ENCODE results near the gene GTF2F2.
"Not testable (repeated sequence)": the region's sequence is repeated elsewhere in the genome, so short reads cannot be mapped to it uniquely, and the experiment has no call there.

GTF2F2 gene

DNA sequence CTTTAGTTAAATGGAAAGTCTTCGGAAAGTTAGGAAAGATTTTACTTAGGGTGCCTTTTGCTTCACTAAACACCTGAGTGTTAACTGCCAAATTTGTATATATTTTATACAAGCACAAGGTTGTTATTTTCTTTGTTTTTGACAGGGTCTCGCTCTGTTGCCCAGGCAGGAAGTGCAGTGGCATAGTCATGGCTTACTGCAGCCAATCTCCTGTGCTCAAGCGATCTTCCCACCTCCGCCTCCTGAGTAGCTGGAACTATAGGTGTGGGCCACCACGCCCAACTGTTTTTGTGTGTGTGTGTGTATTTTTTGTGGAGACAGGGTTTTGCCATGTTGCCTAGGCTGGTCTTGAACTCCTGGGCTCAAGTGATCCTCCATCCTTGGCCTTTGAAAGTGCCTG is 64.4 kb downstream of the GTF2F2 start:
- Histone ChIP-seq H3K4me1 (ENCODE audit: low read length) (no peaks in the 10 kb centered on the region), H3K9ac (ENCODE audit: low read length) (no peak overlapping the region), H3K79me2 (ENCODE audit: low read length) (no peaks in the 10 kb centered on the region), H3K9me3 (ENCODE audit: insufficient read depth, low read length) (no peaks in the 10 kb centered on the region), H3K4me3 (ENCODE audit: low read length) (no peak overlapping the region), H2AFZ (ENCODE audit: low read depth, low read length) (no peak overlapping the region), H4K20me1 (ENCODE audit: insufficient read depth, low read length) (no peaks in the 10 kb centered on the region), H3K36me3 (replicated peaks; ENCODE audit: low read depth, low read length) (peaks cover 3% of the 10 kb centered on the region), H3K27me3 (ENCODE audit: low read depth, low read length) (no peaks in the 10 kb centered on the region), H3K4me2 (ENCODE audit: low read length) (no peak overlapping the region), H3K27ac (ENCODE audit: low read length) (no peak overlapping the region)
- TF ChIP-seq EZH2phosphoT487 (IDR thresholded peaks at IDR 0.05; ENCODE audit: low read depth) = no peak
- TF ChIP-seq, protein P1, sequence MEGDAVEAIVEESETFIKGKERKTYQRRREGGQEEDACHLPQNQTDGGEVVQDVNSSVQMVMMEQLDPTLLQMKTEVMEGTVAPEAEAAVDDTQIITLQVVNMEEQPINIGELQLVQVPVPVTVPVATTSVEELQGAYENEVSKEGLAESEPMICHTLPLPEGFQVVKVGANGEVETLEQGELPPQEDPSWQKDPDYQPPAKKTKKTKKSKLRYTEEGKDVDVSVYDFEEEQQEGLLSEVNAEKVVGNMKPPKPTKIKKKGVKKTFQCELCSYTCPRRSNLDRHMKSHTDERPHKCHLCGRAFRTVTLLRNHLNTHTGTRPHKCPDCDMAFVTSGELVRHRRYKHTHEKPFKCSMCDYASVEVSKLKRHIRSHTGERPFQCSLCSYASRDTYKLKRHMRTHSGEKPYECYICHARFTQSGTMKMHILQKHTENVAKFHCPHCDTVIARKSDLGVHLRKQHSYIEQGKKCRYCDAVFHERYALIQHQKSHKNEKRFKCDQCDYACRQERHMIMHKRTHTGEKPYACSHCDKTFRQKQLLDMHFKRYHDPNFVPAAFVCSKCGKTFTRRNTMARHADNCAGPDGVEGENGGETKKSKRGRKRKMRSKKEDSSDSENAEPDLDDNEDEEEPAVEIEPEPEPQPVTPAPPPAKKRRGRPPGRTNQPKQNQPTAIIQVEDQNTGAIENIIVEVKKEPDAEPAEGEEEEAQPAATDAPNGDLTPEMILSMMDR (IDR thresholded peaks at IDR 0.05; ENCODE audit: low read depth, low read length) = no peak

DNA sequence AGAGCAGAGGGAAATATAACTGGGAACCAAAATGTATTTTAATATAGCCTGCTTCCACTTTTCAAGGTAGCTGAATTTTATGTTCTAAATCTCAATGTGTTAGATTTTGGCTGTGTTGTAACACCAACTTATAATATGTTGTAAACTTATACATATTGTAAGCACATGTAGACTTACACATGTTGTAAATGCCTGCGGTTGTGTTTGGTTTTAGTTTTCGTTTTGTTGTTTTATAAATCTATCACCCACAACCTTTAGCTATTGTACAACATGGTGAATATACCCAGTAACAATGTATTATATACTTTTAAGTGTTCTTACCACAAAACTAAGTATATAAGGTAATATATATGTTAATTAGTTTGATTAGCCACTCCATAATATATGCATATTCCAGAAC is 65.0 kb downstream of the GTF2F2 start:
- Histone ChIP-seq H3K36me3 (replicated peaks; ENCODE audit: low read depth, low read length) (peaks cover 3% of the 10 kb centered on the region), H3K4me2 (ENCODE audit: low read length) (no peak overlapping the region)

DNA sequence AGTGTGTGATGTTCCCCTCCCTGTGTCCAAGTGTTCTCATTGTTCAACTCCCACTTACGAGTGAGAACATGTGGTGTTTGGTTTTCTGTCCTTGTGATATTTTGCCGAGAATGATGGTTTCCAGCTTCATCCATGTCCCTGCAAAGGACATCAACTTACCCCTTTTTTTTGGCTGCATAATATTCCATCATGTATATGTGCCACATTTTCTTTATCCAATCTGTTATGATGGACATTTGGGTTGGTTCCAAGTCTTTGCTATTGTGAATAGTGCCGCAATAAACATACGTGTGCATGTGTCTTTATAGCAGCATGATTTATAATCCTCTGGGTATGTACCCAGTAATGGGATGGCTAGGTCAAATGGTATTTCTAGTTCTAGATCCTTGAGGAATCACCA is 68.8 kb downstream of the GTF2F2 start:
- H3K4me2 ChIP-seq (ENCODE audit: low read length) = not testable (repeated sequence)

More for the DNA sequence above, 65.0 kb downstream of the GTF2F2 start:
- no peaks in the 10 kb centered on the region for H3K27me3 ChIP-seq (ENCODE audit: low read depth, low read length)
- H2AFZ ChIP-seq (ENCODE audit: low read depth, low read length) = no peak overlapping the region
- no peak overlapping the region for H3K9ac ChIP-seq (ENCODE audit: low read length)
- no peak for TF ChIP-seq EZH2phosphoT487 (IDR thresholded peaks at IDR 0.05; ENCODE audit: low read depth)
- TF ChIP-seq, protein P1 (IDR thresholded peaks at IDR 0.05; ENCODE audit: low read depth, low read length) = no peak
- no peak overlapping the region for H3K4me3 ChIP-seq (ENCODE audit: low read length)
- H4K20me1 ChIP-seq (ENCODE audit: insufficient read depth, low read length) = no peaks in the 10 kb centered on the region
- H3K27ac ChIP-seq (ENCODE audit: low read length) = no peak overlapping the region
- H3K4me1 ChIP-seq (ENCODE audit: low read length) = no peaks in the 10 kb centered on the region
- H3K9me3 ChIP-seq (ENCODE audit: insufficient read depth, low read length) = no peaks in the 10 kb centered on the region
- no peaks in the 10 kb centered on the region for H3K79me2 ChIP-seq (ENCODE audit: low read length)

DNA sequence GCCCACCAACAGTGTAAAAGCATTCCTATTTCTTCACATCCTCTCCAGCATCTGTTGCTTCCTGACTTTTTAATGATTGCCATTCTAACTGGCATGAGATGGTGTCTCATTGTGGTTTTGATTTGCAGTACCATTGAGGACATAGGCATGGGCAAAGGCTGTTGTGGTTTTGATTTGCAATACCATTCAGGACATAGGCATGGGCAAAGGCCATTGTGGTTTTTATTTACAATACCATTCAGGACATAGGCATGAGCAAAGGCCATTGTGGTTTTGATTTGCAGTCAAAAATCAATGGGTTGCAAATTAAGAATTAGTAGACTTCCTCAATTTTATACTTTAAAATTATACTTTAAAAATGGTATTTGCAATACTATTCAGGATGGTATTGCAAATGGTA is 69.2 kb downstream of the GTF2F2 start:
- H3K27me3 ChIP-seq (ENCODE audit: low read depth, low read length); H3K9me3 ChIP-seq (ENCODE audit: insufficient read depth, low read length); H3K4me1 ChIP-seq (ENCODE audit: low read length); H4K20me1 ChIP-seq (ENCODE audit: insufficient read depth, low read length); H3K4me2 ChIP-seq (ENCODE audit: low read length); H3K4me3 ChIP-seq (ENCODE audit: low read length); H3K9ac ChIP-seq (ENCODE audit: low read length); H3K79me2 ChIP-seq (ENCODE audit: low read length); H2AFZ ChIP-seq (ENCODE audit: low read depth, low read length); H3K27ac ChIP-seq (ENCODE audit: low read length); H3K36me3 ChIP-seq (replicated peaks; ENCODE audit: low read depth, low read length): not testable (repeated sequence)

More for the DNA sequence above, 68.8 kb downstream of the GTF2F2 start:
- H3K27me3 ChIP-seq (ENCODE audit: low read depth, low read length); H3K4me3 ChIP-seq (ENCODE audit: low read length); H3K9ac ChIP-seq (ENCODE audit: low read length); H3K36me3 ChIP-seq (replicated peaks; ENCODE audit: low read depth, low read length); H2AFZ ChIP-seq (ENCODE audit: low read depth, low read length); H4K20me1 ChIP-seq (ENCODE audit: insufficient read depth, low read length); H3K4me1 ChIP-seq (ENCODE audit: low read length); H3K9me3 ChIP-seq (ENCODE audit: insufficient read depth, low read length); H3K79me2 ChIP-seq (ENCODE audit: low read length); H3K27ac ChIP-seq (ENCODE audit: low read length): not testable (repeated sequence)

DNA sequence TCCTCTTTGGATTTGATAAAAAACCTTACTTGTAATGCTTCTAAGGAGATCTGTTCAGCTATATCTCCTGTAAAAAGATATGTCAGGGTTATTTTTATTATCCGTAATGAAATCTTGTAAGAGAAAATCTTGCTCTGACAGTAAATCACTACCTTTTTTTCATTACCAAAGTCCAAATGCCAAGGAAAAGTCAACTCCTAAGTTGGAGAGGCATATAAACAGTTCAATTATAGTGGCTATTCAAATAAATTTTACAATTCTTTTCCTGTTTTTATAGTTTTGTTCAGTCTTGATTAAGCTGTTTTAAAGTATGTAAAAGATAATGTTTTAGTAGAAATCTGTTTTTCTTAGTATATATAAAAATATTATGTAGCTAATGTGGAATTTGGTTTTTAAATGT is 71.6 kb downstream of the GTF2F2 start:
- Histone ChIP-seq H3K4me2 (ENCODE audit: low read length) (no peak overlapping the region), H3K36me3 (replicated peaks; ENCODE audit: low read depth, low read length) (peaks cover 3% of the 10 kb centered on the region), H3K27me3 (ENCODE audit: low read depth, low read length) (no peaks in the 10 kb centered on the region), H3K27ac (ENCODE audit: low read length) (no peak overlapping the region), H3K4me3 (ENCODE audit: low read length) (no peak overlapping the region), H3K79me2 (ENCODE audit: low read length) (peaks cover 2% of the 10 kb centered on the region; the same call in 1 of the 2 replicates), H3K4me1 (ENCODE audit: low read length) (peaks cover 7% of the 10 kb centered on the region), H3K9ac (ENCODE audit: low read length) (no peak overlapping the region), H2AFZ (ENCODE audit: low read depth, low read length) (no peak overlapping the region), H3K9me3 (ENCODE audit: insufficient read depth, low read length) (no peaks in the 10 kb centered on the region), H4K20me1 (ENCODE audit: insufficient read depth, low read length) (no peaks in the 10 kb centered on the region)
- no peak for TF ChIP-seq EZH2phosphoT487 (IDR thresholded peaks at IDR 0.05; ENCODE audit: low read depth)
- TF ChIP-seq, protein P1 (IDR thresholded peaks at IDR 0.05; ENCODE audit: low read depth, low read length) = no peak
